BJ (cell line): ENCODE measurements around the gene ZC3H8. TPM values are rescaled to one million over a fixed set of nuclear protein-coding genes. Genes with fewer than 3 reads are reported as not detected.

Experiments used
- CTCF ChIA-PET: fragments of 350-600 bp; formaldehyde crosslinking; extraction: SDS; loops from one replicate; lab custom pipeline; 2021; ENCODE audit warnings: antibody characterized with exemption, inconsistent platforms; lab: Yijun Ruan, JAX
- POLR2A ChIA-PET: fragments of 300-600 bp; sonication (Branson Sonifier 250); formaldehyde crosslinking; extraction: SDS; loops from one replicate; lab custom pipeline; 2021; ENCODE audit warnings: antibody characterized with exemption; lab: Charles Lee
- DNase-seq: peaks from one replicate; pipeline ENCODE4 v3.0.0-alpha.2; 2011; ENCODE audit warnings: low read depth
- H3K27me3 ChIP-seq: 2 replicates; pipeline ENCODE4 v1.6.0; 2011; ENCODE audit warnings: low read length; ENCODE audit not compliant: control insufficient read depth, insufficient read depth
- H3K36me3 ChIP-seq: 2 replicates; pipeline ENCODE4 v1.5.1; 2011; ENCODE audit warnings: low read length; ENCODE audit not compliant: control insufficient read depth, insufficient read depth
- H3K4me3 ChIP-seq: 2 replicates; pipeline ENCODE4 v1.5.1; 2011; ENCODE audit warnings: low read depth, mild to moderate bottlenecking, control low read depth, low read length
- CTCF ChIP-seq: IDR thresholded peaks from 2 replicates; pipeline ENCODE4 v1.5.1; 2011; ENCODE audit warnings: low read depth, mild to moderate bottlenecking, control low read depth, inconsistent platforms, low read length, moderate library complexity; ENCODE audit not compliant: insufficient read depth
- polyA plus RNA-seq: library from polyadenylated mRNA; depleted of rRNA; stranded (reverse); fragments of >200 nt; gene quantifications from 2 replicates; pipeline ENCODE4 v1.2.3, GENCODE V29; 2011; rRNA removed

Gene ZC3H8
- polyA plus RNA-seq, 1 experiment = 0.99 TPM

GRCh38 chr2:112162341-112162740 lies 92.5 kb downstream of the ZC3H8 start:
- Histone ChIP-seq H3K4me3 (no peak overlapping the region), H3K36me3 (no peaks in the 10 kb centered on the region; the same call in 1 of the 2 replicates), H3K27me3 (no peaks in the 10 kb centered on the region)
- ChIA-PET POLR2A (interaction anchor here (0.6 kb wide), 1 partner anchor 9 kb away, joined by 4 read pairs; no protein-coding TSS in a partner anchor), CTCF (interaction anchor here (1.4 kb wide), 1 partner anchor 11 kb away, joined by 4 read pairs; no protein-coding TSS in a partner anchor)
- TF ChIP-seq CTCF = no peak
- no peak for DNase-seq

Other genes starting within 250 kb of the ZC3H8 start
- 11.4 and 23.4 TPM in 2 replicates for gene TMEM87B, start 199.8 kb downstream of the ZC3H8 start, polyA plus RNA-seq
- 1.6 and 3.7 TPM in 2 replicates for gene FBLN7, start 116.7 kb downstream of the ZC3H8 start, polyA plus RNA-seq
- 1.2 and 1.4 TPM in 2 replicates for gene ZC3H6, start 20.6 kb upstream of the ZC3H8 start, polyA plus RNA-seq
- 0.97 and 1.8 TPM in 2 replicates for gene RGPD8, start 178.6 kb upstream of the ZC3H8 start, polyA plus RNA-seq
- 11.1 and 19.0 TPM in 2 replicates for gene TTL, start 227.1 kb upstream of the ZC3H8 start, polyA plus RNA-seq